HepG2 (cell line): Measurements from ENCODE around the gene TREML4.

Experiments used
- CHD4 ChIP-seq: fragments of 200-600 bp; sonication (generic); IDR thresholded peaks from 2 replicates; pipeline ENCODE4 v1.7.0; 2017; ENCODE audit warnings: mild to moderate bottlenecking, low read length, borderline replicate concordance
- HNRNPLL ChIP-seq: fragments of 200-400 bp; formaldehyde crosslinking; IDR thresholded peaks from 2 replicates; pipeline ENCODE4 v1.6.1; 2017; ENCODE audit warnings: mild to moderate bottlenecking, low read depth, low read length; ENCODE audit not compliant: poor library complexity, severe bottlenecking
- IRF2 ChIP-seq: IDR thresholded peaks from 2 replicates; pipeline ENCODE4 v1.6.1; 2018; ENCODE audit warnings: missing genetic modification reagents, missing compliant biosample characterization
- PHF8 ChIP-seq: sonication (generic); formaldehyde crosslinking; IDR thresholded peaks from 2 replicates; pipeline ENCODE4 v1.5.0; 2020; ENCODE audit warnings: missing genetic modification reagents
- SPEN ChIP-seq: sonication (generic); formaldehyde crosslinking; IDR thresholded peaks from 2 replicates; pipeline ENCODE4 v1.5.1; 2020; ENCODE audit warnings: low read depth, mild to moderate bottlenecking, missing genetic modification reagents
- TCF7 ChIP-seq: sonication (generic); IDR thresholded peaks from 2 replicates; pipeline ENCODE4 v1.6.1; 2016; ENCODE audit warnings: antibody characterized with exemption, low read depth
- YY1 ChIP-seq: IDR thresholded peaks from 2 replicates; pipeline ENCODE4 v1.6.1; 2011; ENCODE audit warnings: low read length, low read depth, moderate library complexity, mild to moderate bottlenecking; ENCODE audit not compliant: insufficient read depth, insufficient replicate concordance
- ZNF317 ChIP-seq: sonication (generic); formaldehyde crosslinking; IDR thresholded peaks from 2 replicates; pipeline ENCODE4 v1.5.0; 2020; ENCODE audit warnings: mild to moderate bottlenecking, missing genetic modification reagents
- ZNF549 ChIP-seq: sonication (generic); formaldehyde crosslinking; IDR thresholded peaks from 2 replicates; pipeline ENCODE4 v1.5.0; 2020; ENCODE audit warnings: missing genetic modification reagents
- TF ChIP-seq, protein P1 (sequence below): sonication (generic); formaldehyde crosslinking; IDR thresholded peaks from 2 replicates; pipeline ENCODE4 v1.5.0; 2020; ENCODE audit warnings: mild to moderate bottlenecking, missing genetic modification reagents, moderate library complexity
- TF ChIP-seq, protein P2 (sequence below): IDR thresholded peaks from 2 replicates; pipeline ENCODE4 v1.6.1; 2012; ENCODE audit warnings: low read depth, low read length, improper control_type of control experiment
- TF ChIP-seq, protein P3 (sequence below): sonication (generic); formaldehyde crosslinking; IDR thresholded peaks from 2 replicates; pipeline ENCODE4 v1.4.0; 2020; ENCODE audit warnings: missing genetic modification reagents
- TF ChIP-seq, protein P4 (sequence below): sonication (generic); formaldehyde crosslinking; IDR thresholded peaks from 2 replicates; pipeline ENCODE4 v1.4.0; 2020; ENCODE audit warnings: missing genetic modification reagents, mild to moderate bottlenecking, borderline replicate concordance

DNA sequence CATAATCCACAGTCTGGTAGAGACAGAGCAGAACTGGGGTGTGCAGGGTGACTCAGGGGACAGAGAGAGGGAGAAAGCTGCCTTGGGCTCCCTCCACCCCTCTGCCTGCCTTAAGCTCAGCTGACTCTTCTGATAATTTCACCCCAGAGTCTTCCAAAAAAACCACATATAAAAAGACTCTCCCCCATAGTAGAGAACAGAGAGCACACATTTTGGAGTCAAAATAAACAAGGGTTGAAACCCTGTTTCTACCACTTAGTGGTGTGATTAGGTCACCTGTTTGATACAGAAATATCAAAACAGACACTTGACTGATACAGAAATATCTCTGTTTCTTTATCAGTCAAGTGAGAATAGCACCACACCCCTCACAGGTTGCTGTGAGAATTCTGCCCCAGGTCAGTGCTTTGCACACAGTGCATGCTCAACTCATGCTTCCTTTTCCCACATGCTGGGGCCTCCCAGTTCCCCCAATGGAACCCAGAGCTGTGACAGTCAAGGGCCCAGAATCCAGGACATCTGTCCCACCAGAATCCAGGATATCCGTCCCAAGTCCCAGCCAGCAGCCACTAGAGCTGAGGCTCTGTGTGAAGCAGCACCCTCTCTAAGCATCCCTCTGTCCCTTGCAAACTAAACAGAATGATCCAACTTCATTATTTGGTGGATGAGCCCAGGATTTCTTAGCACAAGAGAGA is 28.4 kb upstream of the TREML4 start:
- TF ChIP-seq, protein P1, sequence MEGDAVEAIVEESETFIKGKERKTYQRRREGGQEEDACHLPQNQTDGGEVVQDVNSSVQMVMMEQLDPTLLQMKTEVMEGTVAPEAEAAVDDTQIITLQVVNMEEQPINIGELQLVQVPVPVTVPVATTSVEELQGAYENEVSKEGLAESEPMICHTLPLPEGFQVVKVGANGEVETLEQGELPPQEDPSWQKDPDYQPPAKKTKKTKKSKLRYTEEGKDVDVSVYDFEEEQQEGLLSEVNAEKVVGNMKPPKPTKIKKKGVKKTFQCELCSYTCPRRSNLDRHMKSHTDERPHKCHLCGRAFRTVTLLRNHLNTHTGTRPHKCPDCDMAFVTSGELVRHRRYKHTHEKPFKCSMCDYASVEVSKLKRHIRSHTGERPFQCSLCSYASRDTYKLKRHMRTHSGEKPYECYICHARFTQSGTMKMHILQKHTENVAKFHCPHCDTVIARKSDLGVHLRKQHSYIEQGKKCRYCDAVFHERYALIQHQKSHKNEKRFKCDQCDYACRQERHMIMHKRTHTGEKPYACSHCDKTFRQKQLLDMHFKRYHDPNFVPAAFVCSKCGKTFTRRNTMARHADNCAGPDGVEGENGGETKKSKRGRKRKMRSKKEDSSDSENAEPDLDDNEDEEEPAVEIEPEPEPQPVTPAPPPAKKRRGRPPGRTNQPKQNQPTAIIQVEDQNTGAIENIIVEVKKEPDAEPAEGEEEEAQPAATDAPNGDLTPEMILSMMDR (CRISPR knock-in tag): no peak
- no peak for TF ChIP-seq ZNF549 (CRISPR knock-in tag)
- TF ChIP-seq, protein P2, sequence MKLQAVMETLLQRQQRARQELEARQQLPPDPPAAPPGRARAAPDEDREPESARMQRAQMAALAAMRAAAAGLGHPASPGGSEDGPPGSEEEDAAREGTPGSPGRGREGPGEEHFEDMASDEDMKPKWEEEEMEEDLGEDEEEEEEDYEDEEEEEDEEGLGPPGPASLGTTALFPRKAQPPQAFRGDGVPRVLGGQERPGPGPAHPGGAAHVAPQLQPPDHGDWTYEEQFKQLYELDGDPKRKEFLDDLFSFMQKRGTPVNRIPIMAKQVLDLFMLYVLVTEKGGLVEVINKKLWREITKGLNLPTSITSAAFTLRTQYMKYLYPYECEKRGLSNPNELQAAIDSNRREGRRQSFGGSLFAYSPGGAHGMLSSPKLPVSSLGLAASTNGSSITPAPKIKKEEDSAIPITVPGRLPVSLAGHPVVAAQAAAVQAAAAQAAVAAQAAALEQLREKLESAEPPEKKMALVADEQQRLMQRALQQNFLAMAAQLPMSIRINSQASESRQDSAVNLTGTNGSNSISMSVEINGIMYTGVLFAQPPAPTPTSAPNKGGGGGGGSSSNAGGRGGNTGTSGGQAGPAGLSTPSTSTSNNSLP: no peak
- TF ChIP-seq IRF2 (CRISPR knock-in tag): no peak
- TF ChIP-seq HNRNPLL: no peak
- no peak for TF ChIP-seq YY1
- no peak for TF ChIP-seq PHF8 (CRISPR knock-in tag)
- TF ChIP-seq, protein P3, sequence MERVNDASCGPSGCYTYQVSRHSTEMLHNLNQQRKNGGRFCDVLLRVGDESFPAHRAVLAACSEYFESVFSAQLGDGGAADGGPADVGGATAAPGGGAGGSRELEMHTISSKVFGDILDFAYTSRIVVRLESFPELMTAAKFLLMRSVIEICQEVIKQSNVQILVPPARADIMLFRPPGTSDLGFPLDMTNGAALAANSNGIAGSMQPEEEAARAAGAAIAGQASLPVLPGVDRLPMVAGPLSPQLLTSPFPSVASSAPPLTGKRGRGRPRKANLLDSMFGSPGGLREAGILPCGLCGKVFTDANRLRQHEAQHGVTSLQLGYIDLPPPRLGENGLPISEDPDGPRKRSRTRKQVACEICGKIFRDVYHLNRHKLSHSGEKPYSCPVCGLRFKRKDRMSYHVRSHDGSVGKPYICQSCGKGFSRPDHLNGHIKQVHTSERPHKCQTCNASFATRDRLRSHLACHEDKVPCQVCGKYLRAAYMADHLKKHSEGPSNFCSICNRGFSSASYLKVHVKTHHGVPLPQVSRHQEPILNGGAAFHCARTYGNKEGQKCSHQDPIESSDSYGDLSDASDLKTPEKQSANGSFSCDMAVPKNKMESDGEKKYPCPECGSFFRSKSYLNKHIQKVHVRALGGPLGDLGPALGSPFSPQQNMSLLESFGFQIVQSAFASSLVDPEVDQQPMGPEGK (CRISPR knock-in tag): no peak
- no peak for TF ChIP-seq SPEN (CRISPR knock-in tag)
- no peak for TF ChIP-seq CHD4
- no peak for TF ChIP-seq TCF7
- no peak for TF ChIP-seq ZNF317 (CRISPR knock-in tag)
- TF ChIP-seq, protein P4, sequence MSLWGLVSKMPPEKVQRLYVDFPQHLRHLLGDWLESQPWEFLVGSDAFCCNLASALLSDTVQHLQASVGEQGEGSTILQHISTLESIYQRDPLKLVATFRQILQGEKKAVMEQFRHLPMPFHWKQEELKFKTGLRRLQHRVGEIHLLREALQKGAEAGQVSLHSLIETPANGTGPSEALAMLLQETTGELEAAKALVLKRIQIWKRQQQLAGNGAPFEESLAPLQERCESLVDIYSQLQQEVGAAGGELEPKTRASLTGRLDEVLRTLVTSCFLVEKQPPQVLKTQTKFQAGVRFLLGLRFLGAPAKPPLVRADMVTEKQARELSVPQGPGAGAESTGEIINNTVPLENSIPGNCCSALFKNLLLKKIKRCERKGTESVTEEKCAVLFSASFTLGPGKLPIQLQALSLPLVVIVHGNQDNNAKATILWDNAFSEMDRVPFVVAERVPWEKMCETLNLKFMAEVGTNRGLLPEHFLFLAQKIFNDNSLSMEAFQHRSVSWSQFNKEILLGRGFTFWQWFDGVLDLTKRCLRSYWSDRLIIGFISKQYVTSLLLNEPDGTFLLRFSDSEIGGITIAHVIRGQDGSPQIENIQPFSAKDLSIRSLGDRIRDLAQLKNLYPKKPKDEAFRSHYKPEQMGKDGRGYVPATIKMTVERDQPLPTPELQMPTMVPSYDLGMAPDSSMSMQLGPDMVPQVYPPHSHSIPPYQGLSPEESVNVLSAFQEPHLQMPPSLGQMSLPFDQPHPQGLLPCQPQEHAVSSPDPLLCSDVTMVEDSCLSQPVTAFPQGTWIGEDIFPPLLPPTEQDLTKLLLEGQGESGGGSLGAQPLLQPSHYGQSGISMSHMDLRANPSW (CRISPR knock-in tag): no peak
